Measurements from ENCODE around the gene PALS2. TPM values are rescaled to one million over a fixed set of nuclear protein-coding genes. Genes with fewer than 3 reads are reported as not detected.

The PALS2 gene
- total RNA-seq, 1 experiment from 2014 or later, result 68.4 TPM

- Histone ChIP-seq H3K27me3 (replicated peaks; ENCODE audit: insufficient read depth, low read depth, low read length, poor library complexity) (no peaks in the 10 kb centered on the region), H3K9me3 (ENCODE audit: low read depth, low read length, poor library complexity, severe bottlenecking) (no peaks in the 10 kb centered on the region), H3K36me3 (ENCODE audit: insufficient read depth, low read length, poor library complexity, severe bottlenecking) (no peaks in the 10 kb centered on the region), H3K27ac (ENCODE audit: low read depth, low read length, poor library complexity, severe bottlenecking) (no peak overlapping the region), H3K4me3 (ENCODE audit: low read depth, low read length, poor library complexity, severe bottlenecking) (no peak overlapping the region), H3K4me1 (ENCODE audit: insufficient read depth, low read length, poor library complexity, severe bottlenecking) (no peaks in the 10 kb centered on the region)
- ChIA-PET POLR2A (ENCODE audit: low non-redundant PET) (no interaction called here), CTCF (no interaction called here)
- BruUV-seq (replicated peaks), result no TSS peak
- intact Hi-C loops (cut with micrococcal nuclease; ENCODE audit: unreplicated experiment), result no loop called here
- DNase-seq (ENCODE audit: low spot score), result no peak
- no peak for TF ChIP-seq CTCF (conservative IDR thresholded peaks at IDR 0.05; ENCODE audit: low read depth, low read length)
- no peak for TF ChIP-seq EZH2 (IDR thresholded peaks at IDR 0.05; ENCODE audit: borderline replicate concordance, low read depth, low read length, poor library complexity, severe bottlenecking)
Measured at GRCh38 chr7:24560772-24561171, 12.5 kb upstream of the PALS2 start.

- Histone ChIP-seq H3K27me3 (replicated peaks; ENCODE audit: insufficient read depth, low read depth, low read length, poor library complexity) (peaks cover 4% of the 10 kb centered on the region), H3K4me1 (ENCODE audit: insufficient read depth, low read length, poor library complexity, severe bottlenecking) (no peaks in the 10 kb centered on the region), H3K4me3 (ENCODE audit: low read depth, low read length, poor library complexity, severe bottlenecking) (no peak overlapping the region), H3K9me3 (ENCODE audit: low read depth, low read length, poor library complexity, severe bottlenecking) (no peaks in the 10 kb centered on the region), H3K36me3 (ENCODE audit: insufficient read depth, low read length, poor library complexity, severe bottlenecking) (no peaks in the 10 kb centered on the region), H3K27ac (ENCODE audit: low read depth, low read length, poor library complexity, severe bottlenecking) (no peak overlapping the region)
- no peak for DNase-seq (ENCODE audit: low spot score)
- intact Hi-C loops (cut with micrococcal nuclease; ENCODE audit: unreplicated experiment), result no loop called here
- TF ChIP-seq CTCF (conservative IDR thresholded peaks at IDR 0.05; ENCODE audit: low read depth, low read length) (no peak), EZH2 (IDR thresholded peaks at IDR 0.05; ENCODE audit: borderline replicate concordance, low read depth, low read length, poor library complexity, severe bottlenecking) (no peak)
- POLR2A ChIA-PET (ENCODE audit: low non-redundant PET), result no interaction called here
- no TSS peak for BruUV-seq (replicated peaks)
- CTCF ChIA-PET, result no interaction called here
Measured at GRCh38 chr7:24566274-24566673, 7.0 kb upstream of the PALS2 start.

GRCh38 chr7:24570983-24571382 lies 2.3 kb upstream of the PALS2 start:
- CTCF ChIA-PET, result interaction anchor here (0.6 kb wide), 1 partner anchor 1947 kb away, joined by 3 read pairs; no protein-coding TSS in a partner anchor
- POLR2A ChIA-PET (ENCODE audit: low non-redundant PET), result no interaction called here
- BruUV-seq (replicated peaks), result no TSS peak
- Histone ChIP-seq H3K9me3 (ENCODE audit: low read depth, low read length, poor library complexity, severe bottlenecking) (no peaks in the 10 kb centered on the region), H3K36me3 (ENCODE audit: insufficient read depth, low read length, poor library complexity, severe bottlenecking) (no peaks in the 10 kb centered on the region), H3K4me1 (ENCODE audit: insufficient read depth, low read length, poor library complexity, severe bottlenecking) (peaks cover 8% of the 10 kb centered on the region), H3K27me3 (replicated peaks; ENCODE audit: insufficient read depth, low read depth, low read length, poor library complexity) (peaks cover 4% of the 10 kb centered on the region), H3K4me3 (ENCODE audit: low read depth, low read length, poor library complexity, severe bottlenecking) (no peak overlapping the region), H3K27ac (ENCODE audit: low read depth, low read length, poor library complexity, severe bottlenecking) (no peak overlapping the region)
- DNase-seq (ENCODE audit: low spot score), result no peak
- TF ChIP-seq EZH2 (IDR thresholded peaks at IDR 0.05; ENCODE audit: borderline replicate concordance, low read depth, low read length, poor library complexity, severe bottlenecking), result no peak
- no peak for TF ChIP-seq CTCF (conservative IDR thresholded peaks at IDR 0.05; ENCODE audit: low read depth, low read length)
- intact Hi-C loops (cut with micrococcal nuclease; ENCODE audit: unreplicated experiment), result loop anchor here (10.0 kb wide), 2 partner anchors 166 to 706 kb away; no protein-coding TSS in a partner anchor

Measured in A673 (cell line).